GM12875 (cell line): ENCODE results near the gene CD28.

Source experiments
- H3K4me3 ChIP-seq: one replicate; pipeline ENCODE4 v1.5.1; 2011; ENCODE audit warnings: low read depth, low read length, control low read depth
- CTCF ChIP-seq: IDR thresholded peaks from 2 replicates; pipeline ENCODE4 v1.5.1; 2011; ENCODE audit warnings: low read depth, mild to moderate bottlenecking, control low read depth, inconsistent platforms, low read length, moderate library complexity, borderline replicate concordance; ENCODE audit not compliant: insufficient read depth

Gene CD28

GRCh38 chr2:203721781-203722300 lies 15.4 kb downstream of the CD28 start:
- no peak overlapping the region for H3K4me3 ChIP-seq
- no peak for TF ChIP-seq CTCF

GRCh38 chr2:203722411-203722810 lies 16.0 kb downstream of the CD28 start:
- no peak overlapping the region for H3K4me3 ChIP-seq
- no peak for TF ChIP-seq CTCF

- H3K4me3 ChIP-seq, result no peak overlapping the region
- TF ChIP-seq CTCF, result no peak
These were observed 21.9 kb downstream of the CD28 start for GRCh38 chr2:203728321-203728720.

- no peak for TF ChIP-seq CTCF
- H3K4me3 ChIP-seq, result no peak overlapping the region
These were observed 23.8 kb downstream of the CD28 start for GRCh38 chr2:203730076-203730729.

GRCh38 chr2:203730883-203731282 lies 24.4 kb downstream of the CD28 start:
- no peak overlapping the region for H3K4me3 ChIP-seq
- TF ChIP-seq CTCF, result no peak

GRCh38 chr2:203732092-203732952 lies 25.9 kb downstream of the CD28 start:
- H3K4me3 ChIP-seq, result no peak overlapping the region
- TF ChIP-seq CTCF, result no peak
